Astrocyte of the hippocampus (primary cell): ENCODE data around the gene ANKFN1.

Source experiments
- DNase-seq: peaks from one replicate; pipeline ENCODE4 v3.0.0; 2011; ENCODE audit warnings: low read depth, low spot score

The ANKFN1 gene

DNA sequence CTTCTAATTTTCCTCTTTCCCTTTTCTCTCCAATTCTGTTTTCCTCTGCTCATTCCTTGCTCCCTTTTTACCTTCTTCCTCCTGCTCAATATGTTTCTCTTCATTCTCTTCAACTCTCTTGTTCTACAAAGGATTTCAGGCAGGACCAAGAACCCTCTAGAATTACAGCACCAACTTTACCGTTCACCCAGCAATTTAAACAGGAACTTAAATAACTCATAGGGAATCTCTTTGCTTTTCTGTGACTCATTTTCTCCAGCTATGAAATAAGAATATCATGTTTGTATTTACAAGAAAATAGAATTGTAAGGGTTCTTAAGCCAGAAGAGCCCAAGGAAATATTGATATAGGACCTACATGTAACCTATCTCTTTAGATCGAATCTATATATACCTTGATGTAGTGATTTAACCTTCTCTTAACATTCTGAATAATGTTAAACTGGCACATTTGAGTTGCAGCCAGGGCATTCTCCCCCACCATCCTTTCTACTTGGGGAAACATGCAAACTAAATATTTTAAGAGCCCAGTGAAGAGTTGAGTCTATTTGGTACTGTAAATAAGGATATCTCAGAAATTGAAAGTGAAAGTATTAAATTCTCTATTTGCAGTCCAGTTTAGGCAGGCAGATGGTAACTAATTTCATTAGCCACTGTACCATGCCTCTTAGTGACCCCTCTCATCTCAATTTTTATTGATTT lies 137.0 kb downstream of the ANKFN1 start:
- DNase-seq, result no peak

DNA sequence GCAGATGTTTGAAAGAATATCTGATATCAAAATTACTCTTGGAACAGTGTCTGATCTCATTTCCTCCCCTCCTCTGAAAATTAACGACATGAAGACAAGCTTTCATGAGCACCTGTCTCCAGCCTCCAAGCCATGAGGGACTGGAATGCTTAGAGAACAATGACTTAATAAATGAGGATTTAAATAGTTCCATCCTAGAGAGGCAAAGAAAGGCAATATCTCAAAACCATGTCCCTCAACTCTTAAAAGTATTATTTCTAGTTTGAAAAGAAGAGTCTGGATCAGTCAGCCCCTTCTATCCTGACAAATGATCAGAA lies 137.5 kb downstream of the ANKFN1 start:
- DNase-seq, result no peak

DNA sequence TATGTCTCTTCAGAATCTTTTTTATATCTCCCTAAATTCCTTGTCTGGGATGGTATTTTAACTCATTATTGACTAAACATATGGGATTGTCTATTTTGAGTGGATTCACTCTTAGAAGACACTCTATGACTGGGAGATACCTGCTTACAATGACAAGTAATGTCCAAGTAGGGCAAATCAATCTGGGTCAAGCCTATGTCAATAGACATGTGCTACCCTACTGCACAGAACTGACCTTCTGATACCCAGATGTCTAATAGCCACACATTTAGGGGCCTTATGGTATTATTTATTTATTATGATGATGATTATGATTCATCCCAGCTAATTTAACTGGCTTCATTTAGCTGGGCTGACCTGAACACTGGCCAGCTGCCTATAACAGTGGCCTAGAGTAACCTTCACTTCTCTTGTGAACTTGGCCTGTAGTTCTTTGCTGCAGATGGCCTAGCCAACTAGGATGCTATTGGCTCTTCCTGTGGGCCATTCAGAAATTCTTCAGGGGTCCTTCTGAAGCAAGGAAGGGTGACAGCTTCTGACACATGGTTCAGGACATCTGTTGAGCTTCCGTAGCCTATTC lies 138.0 kb downstream of the ANKFN1 start:
- DNase-seq, result no peak

DNA sequence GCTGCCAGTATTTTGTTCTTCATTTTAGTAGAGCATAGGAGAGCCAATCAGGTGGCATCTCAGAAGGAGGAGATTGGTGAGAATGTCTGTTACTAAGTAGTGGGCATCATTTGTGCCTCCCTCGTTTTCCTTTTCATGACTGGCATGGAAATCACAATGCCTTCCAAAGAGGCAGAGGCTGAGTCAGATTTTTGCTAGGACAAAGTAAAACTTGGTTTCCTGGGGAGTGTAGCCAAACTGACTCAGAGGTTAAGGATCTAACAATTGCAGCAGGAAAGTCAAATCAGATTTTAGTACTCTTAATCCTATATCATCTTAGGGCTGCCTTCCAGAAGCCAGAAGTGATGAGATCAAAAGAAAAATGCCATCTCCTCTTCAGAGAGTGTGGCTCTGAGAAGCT lies 138.7 kb downstream of the ANKFN1 start:
- DNase-seq, result peak; percentile 82

DNA sequence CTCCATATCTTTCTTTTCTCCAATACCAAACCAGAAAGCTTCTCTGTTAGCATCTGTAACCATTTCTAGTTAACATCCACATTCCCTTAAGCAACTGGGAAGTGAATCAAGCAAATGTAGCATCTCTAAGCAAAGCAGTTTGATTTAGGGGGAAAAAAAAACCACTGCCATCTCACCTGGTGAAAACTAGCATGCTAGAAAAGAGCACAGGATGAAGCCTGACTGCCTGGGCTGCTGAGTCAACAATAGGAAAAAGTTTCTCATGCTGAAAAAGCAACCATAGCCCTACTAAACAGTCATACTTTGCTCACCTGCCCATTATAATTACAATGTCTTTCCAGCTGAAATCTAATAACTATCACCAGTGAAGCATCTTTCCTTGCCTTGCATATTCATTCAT lies 139.3 kb downstream of the ANKFN1 start:
- no peak for DNase-seq

DNA sequence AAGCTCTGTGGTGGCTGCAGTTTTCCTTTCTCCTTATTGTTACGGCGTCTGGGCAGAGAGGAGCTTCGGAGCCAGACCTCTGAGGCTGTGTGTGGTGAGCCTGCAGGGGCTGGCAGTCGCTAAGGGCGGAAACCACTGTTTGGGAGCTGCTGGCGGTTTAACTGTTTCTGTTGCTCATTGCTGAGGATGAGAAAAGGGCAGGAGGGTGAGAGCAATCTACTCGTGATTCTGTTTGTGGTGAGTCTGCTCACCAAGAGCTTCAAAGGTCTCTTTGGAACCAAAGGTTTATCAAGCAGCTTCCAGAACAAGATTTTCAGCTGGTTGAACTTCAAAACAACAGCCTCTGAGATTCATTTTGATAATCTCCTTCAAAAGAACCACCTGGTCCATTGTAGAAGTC lies 143.9 kb downstream of the ANKFN1 start:
- DNase-seq, result peak; percentile 47

DNA sequence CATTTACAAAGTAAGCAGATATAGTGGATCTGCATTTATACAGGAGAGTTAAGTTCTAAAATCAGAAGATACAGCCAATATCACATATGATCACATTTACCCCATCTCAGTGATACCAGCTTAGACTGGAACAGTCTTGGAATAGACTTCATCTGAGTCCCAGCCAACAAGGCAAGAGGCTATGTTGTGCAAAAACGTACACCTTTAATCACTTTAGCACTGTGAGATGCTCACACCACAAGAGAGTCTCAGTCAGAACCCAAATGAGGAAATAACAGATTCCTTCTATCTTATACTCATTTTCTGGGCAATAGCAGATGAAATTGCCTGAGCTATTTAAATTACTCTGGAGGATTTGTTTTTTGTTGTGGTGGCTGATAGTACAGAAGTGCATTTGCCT lies 145.6 kb downstream of the ANKFN1 start:
- no peak for DNase-seq

DNA sequence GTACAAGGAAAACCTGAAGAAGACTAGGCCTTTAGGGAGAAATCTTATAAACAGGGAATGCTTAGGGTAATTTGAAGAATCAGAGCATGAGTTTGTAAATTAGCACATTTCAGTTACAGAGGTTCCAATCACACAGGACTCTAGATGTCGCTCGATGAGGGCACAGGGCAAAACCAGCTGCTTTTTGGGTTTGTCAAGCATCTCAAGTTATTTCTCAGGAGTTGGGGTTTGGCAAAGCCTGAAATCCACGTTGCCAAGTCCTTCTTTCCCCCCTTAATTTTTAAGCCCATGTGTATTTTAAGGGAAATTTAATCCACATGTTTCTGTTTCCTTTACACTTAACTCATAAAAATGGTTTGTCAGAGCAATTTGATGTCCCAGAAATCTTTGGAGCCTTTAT lies 146.9 kb downstream of the ANKFN1 start:
- no peak for DNase-seq

DNA sequence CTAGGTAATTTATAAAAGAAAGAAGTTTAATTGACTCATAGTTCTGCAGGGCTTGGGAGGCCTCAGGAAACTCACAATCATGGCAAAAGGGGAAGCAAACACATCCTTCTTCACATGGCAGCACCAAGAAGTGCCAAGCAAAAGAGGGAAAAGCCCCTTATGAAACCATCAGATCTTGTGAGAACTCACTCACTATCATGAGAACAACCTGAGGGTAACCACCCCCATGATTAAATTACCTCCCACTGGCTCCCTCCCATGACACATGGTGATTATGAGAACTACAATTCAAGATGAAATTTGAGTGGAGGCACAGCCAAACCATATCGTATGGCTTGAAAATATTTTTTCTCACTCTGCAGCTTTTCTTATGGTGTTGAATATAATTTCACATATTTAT lies 151.7 kb downstream of the ANKFN1 start:
- no peak for DNase-seq

DNA sequence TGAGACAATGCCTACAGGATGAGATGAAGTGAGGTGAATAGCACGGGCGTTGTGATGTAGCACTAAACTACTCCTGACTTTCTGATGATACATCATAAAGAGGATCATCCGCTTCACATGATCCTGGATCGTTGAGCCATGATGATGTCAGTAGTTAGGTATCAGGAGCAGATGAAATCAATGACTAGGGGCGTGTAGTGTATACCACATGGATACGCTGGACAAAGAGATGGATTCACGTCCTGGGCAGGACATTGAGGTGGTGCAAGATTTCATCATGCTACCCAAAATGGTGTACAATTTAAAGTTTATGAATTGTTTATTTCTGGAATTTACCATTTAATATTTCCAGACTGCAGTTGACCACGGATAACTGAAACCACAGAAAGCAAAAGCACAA lies 156.6 kb downstream of the ANKFN1 start:
- no peak for DNase-seq

DNA sequence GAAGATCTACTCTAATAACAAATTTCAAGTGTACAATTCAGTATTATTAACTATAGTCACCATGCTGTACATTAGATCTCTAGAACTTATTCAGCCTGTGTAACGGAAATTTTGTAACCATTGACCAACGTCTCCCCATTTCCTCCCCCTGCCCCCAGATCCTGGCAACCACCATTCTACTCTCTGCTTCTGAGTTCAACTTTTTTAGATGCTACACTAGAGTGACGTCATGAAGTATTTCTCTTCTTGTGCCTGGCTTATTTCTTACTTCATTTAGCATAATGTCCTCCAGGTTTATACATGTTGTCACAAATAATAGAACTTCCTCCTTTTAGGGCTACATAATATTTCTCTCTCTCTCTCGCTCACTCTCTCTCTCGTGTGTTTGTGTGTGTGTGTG lies 157.5 kb downstream of the ANKFN1 start:
- DNase-seq, result no peak

DNA sequence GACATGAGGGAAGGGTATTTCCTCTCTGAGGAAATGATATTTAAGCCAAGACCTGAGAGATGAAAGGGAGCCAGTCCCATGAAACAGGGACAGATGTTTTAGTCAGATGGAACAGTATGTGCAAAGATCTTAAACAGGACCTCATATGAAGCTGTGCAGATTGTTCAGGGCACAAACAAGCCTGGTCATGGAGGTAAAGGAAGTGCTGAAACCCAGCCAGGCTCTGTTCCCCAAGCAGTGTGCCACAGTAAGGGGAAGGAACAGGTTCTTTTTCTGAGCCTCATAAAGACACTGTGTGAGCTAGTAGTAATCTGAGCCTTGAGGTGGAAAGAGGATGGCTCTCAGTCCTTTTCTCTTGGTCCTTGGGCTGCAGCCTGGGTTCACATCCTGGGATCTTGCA lies 159.9 kb downstream of the ANKFN1 start:
- no peak for DNase-seq

DNA sequence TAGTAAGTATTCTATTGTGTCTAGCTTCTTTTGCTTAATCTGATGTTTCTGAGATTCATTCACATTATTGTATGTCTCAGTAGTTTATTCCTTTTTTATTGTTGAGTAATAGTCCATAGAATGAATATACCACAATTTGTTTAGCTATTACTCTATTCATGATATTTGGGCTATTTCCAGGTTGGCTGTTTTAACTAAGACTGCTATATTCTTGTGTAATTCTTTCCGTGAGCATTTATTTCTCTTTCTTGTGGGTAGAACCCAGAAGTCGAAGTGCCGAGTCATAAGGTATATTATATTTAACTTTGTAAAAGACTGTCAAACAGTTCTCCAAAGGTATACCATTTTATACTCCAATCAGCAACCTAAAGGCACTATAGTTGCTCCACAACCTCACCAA lies 160.8 kb downstream of the ANKFN1 start:
- no peak for DNase-seq

DNA sequence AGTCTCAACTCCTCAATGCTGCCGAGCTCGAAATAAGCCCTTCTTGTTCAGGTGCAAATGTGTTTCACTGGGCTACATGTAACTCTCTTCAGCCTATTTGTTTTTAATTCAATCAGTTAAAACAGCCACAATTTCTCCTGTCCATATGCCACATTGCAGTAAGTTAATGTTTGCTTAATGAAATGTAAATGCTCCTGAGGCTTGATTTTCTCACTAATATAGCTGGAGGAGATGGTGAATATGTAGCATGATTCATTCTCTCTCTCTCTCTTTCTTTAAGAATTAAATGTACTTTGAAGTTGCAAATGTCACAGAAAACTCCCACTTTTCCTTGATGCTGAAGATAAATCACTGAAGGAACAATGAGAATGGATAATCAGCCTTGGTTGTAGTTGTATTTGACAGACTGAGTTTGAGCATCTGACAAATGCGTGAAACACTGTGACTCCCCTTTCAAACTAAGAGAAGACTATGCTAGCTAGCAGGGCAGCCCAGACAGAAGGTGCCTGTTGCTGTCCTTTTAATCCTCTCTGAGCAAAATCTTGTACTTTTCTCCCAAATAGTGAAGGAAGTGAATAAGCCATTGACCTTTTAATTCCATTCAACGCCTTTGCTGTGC lies 161.8 kb downstream of the ANKFN1 start:
- no peak for DNase-seq

DNA sequence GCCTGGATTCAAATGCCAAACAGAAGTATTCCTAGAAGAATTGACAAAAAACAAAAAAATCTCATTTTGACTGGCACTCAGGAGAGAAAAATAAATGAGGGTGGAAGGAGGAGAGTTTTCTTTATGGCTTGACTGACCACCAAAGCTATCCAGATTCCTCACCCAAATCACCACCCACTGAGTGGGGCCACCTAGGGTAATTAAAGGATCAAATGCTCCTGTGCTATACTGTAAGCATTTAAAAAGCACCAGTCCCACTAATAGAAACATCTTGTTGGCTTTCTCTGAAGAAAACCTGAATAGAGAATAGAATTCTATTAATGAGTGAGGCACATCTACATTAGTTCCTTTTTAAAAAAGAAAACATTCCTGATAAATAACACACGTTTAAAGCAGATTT lies 163.3 kb downstream of the ANKFN1 start:
- DNase-seq, result no peak

DNA sequence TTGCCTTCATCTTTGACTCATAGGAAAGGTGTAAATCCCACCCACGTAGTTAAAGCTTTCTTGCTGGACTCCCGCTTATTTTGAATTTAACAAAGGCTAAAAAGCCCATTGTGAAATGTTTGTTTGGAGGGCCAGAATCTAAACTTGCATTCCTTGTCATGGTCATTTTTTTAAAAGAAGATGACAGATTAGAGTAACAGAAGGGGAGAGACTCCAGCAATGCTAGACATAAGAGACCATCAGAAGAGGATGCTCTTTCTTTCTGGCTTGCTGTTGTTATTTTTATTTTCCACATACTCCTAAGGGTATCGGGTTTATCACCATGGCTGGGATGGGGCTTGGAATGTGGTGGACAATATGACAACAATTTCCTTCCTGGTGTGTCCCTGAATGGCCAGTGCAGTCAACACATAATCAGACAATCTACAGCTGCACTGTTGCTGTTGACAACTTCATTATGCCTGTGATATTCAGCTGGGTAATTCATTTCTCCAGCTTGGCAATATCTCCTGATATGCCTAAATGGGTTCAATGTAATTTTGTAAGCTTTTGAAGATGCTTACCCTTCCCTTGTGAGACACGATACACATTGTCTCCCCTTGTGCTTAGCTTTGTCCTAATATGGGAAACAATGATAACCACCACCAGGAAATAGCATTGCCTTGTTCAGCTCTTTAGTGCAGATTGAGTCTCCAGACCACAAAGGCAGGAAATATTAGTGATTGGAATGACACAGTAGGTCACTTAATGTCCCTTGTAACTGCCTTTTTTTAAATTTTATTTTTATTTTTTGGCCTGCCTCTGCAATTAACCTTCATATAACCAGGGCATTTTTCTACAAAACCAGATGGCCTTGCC lies 164.3 kb downstream of the ANKFN1 start:
- DNase-seq, result no peak

DNA sequence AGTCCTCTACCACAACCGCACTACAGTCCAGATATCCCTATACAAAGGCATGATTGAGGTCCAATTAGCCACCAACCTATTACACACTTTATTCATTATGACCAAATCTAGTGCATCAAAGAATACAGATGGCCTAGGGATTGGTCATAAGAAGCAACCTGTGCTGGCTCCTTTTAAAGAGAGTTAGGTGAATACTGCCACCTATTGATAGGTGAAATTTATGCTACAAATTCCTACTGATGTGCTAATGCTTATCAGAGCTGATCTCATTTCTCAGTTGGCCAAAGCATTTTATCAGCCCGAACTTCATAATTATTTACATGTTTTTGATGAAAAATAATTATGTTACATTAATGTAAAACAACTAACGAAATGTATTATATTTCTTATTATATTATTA lies 166.3 kb downstream of the ANKFN1 start:
- DNase-seq, result peak; percentile 74

DNA sequence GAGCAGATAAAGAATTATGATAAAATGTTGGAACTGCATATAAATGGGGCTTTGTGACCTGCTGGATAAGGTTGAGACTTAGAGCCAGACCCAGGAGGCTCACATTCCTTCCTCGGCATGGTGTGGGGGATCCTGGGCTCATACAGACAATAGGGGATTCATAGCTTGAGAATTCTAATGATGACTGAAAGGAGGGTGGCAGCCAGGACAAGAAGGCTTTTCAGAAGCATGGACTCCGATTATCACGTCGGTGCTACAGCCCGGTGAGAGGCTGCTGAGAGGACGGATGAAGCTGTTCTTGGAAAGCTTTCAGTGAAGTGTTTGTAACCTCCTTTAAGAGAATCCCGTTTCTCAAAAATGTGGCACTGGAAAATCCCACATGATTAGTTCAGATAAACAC lies 167.2 kb downstream of the ANKFN1 start:
- DNase-seq, result peak; percentile 22

DNA sequence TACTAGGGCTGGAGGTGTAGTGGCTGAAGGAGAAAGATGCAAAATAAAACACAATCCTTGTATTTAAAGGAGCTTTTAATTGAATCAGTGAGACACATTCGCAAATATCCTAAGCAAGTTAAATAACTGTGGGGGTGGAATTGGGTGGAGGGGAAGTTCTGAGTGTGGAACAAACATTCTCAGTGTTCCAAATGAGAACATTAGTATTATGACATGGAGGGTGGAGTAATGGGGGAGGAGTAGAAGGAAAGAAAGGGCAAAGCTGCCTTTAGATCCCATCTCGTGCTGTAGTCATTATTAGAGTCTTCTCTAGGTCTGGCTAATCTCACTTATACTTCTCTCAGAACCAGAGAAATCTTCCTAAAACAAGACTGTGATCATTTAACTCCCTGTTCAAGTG lies 169.7 kb downstream of the ANKFN1 start:
- DNase-seq, result no peak

DNA sequence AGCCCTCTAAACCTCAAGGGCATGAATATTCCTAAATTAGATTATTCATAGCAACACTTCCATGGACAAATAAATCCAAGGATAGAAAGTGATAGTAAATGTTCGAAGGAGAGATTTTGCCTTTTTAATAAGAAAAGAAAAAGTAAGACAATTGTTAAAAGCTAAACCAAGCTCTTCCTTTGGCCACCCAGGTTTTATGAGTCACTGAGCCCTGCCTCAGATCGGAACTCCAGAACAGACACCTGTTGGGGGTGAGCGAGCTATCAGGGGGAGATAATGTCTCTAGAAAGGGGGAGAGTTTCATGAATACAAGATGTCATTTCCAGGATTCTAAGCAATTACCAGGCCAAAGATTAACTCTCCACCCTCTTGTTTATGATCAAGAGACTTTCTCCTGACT lies 171.4 kb downstream of the ANKFN1 start:
- no peak for DNase-seq

DNA sequence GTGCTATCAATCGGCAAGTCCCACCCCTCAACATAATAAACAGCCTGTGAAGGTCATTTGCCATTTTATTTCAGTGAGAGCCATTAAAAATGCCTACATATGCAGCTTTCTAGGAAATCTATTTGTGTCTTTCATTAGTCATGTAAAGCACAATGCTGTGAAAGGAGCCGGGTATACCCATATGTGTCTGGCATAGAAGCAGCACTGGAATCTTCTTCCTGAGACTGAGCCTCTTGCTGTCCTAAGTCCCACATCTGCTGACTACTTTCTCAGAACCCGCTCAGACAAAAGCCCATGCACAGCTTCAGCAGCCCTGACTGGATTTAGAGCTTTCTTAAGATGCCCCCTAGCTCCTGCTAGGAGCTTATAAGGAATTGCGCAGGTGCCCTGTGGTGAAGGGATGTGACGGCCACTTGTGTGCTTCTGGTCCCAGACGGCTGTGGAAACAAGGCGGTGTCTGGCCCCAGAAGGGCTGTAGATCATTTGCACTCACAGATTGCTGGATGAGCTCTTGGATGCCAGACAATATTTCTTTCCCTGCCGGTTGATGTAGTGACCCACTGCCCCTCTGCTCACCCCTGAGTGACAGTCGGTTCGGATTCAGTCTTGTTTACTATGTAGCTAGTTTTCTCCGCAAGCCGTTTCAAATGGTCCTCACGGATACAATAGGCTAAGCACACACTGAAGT lies 172.2 kb downstream of the ANKFN1 start:
- DNase-seq, result no peak

DNA sequence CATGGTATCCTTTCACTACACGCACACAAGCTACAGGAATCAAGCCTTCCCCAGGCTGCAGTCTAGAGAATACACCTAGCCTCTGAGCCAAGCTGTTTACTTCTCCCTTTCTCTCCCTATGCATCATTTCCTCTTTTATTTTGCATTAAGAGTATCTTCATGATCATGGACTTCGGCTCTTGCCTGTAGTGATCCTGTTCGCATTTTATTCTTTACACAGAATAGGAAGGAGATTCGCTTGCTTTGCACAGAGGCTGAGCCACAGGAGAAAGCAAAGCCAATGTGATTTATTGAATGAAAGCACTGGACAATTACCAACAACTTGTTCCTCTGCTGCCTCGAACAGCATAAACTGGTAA lies 172.7 kb downstream of the ANKFN1 start:
- DNase-seq, result no peak
